ENCODE results near the gene PTPRC. TPM values are rescaled to one million over a fixed set of nuclear protein-coding genes. Genes with fewer than 3 reads are reported as not detected.

The PTPRC gene
- total RNA-seq, 4 donors from 2014 or later, result 7.0 to 40.3 (median 10.0) TPM

DNA sequence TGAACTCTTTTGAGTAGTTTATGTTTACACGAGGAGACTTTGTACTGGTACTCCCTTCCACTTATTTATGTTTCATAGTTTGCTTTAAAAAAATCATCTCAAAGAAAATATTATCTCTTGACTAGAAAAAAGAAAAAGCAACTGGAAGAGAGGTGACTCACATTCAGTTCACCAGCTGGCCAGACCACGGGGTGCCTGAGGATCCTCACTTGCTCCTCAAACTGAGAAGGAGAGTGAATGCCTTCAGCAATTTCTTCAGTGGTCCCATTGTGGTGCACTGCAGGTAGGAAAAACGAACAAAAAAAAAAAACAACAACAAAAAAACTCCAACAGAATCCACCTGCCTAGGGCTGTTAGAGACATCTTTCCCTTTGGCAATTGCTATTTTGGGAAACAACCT, 102.9 kb downstream of the PTPRC start:
- no peaks in the 10 kb centered on the region for H3K4me1 ChIP-seq
- WGBS, result 71% methylated on average over 3 of the region's 3 CpGs
- DNase-seq (ENCODE audit: extremely low spot score), result no peak

DNA sequence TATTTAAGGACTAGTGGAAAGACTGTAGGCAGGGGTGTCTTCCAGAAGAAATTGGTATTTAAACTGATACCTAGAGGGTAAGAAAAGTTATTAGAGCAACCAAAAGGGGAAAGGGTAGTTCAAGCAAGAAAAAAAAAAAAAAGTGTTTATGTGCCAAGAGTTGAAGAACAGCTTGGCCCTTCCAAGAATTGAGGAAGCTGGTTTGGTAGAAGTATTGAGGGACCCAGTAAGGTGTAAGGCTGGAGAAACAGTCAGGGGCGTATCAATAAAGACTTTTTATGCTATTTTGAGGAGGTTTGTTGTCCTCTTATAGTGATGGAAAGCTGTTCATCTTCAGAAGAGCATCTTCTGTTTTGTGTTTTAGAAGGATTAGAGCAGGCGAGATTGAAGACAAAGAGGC, 108.3 kb downstream of the PTPRC start:
- no peaks in the 10 kb centered on the region for H3K4me1 ChIP-seq
- H3K4me3 ChIP-seq, result no peak overlapping the region
- no peak for DNase-seq (ENCODE audit: extremely low spot score)
- no peak overlapping the region for H3K27ac ChIP-seq (replicated peaks in 1 of 4)
- intact Hi-C loops (cut with DNase I), result no loop called here
- no peaks in the 10 kb centered on the region for H3K27me3 ChIP-seq
- TF ChIP-seq POLR2AphosphoS5 (IDR thresholded peaks at IDR 0.05), result no peak
- TF ChIP-seq POLR2A (IDR thresholded peaks at IDR 0.05; ENCODE audit: low read depth), result no peak
- no peak for TF ChIP-seq EP300 (IDR thresholded peaks at IDR 0.05)
- TF ChIP-seq, protein P1, sequence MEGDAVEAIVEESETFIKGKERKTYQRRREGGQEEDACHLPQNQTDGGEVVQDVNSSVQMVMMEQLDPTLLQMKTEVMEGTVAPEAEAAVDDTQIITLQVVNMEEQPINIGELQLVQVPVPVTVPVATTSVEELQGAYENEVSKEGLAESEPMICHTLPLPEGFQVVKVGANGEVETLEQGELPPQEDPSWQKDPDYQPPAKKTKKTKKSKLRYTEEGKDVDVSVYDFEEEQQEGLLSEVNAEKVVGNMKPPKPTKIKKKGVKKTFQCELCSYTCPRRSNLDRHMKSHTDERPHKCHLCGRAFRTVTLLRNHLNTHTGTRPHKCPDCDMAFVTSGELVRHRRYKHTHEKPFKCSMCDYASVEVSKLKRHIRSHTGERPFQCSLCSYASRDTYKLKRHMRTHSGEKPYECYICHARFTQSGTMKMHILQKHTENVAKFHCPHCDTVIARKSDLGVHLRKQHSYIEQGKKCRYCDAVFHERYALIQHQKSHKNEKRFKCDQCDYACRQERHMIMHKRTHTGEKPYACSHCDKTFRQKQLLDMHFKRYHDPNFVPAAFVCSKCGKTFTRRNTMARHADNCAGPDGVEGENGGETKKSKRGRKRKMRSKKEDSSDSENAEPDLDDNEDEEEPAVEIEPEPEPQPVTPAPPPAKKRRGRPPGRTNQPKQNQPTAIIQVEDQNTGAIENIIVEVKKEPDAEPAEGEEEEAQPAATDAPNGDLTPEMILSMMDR (IDR thresholded peaks at IDR 0.05), result no peak
- WGBS, result 93% methylated on average over 2 of the region's 2 CpGs
- H3K36me3 ChIP-seq, result no peaks in the 10 kb centered on the region
- H3K9me3 ChIP-seq, result no peaks in the 10 kb centered on the region

More for the DNA sequence above, 102.9 kb downstream of the PTPRC start:
- Histone ChIP-seq H3K9me3 (no peaks in the 10 kb centered on the region), H3K36me3 (no peaks in the 10 kb centered on the region), H3K4me3 (no peak overlapping the region), H3K27ac (replicated peaks in 1 of 4) (no peak overlapping the region), H3K27me3 (no peaks in the 10 kb centered on the region)
- TF ChIP-seq, protein P1 (IDR thresholded peaks at IDR 0.05), result no peak
- TF ChIP-seq POLR2AphosphoS5 (IDR thresholded peaks at IDR 0.05), result no peak
- TF ChIP-seq EP300 (IDR thresholded peaks at IDR 0.05), result no peak
- TF ChIP-seq POLR2A (IDR thresholded peaks at IDR 0.05; ENCODE audit: low read depth), result no peak
- intact Hi-C loops (cut with DNase I), result no loop called here

- no peaks in the 10 kb centered on the region for H3K27me3 ChIP-seq
- H3K27ac ChIP-seq (replicated peaks in 1 of 4), result no peak overlapping the region
- H3K4me1 ChIP-seq, result no peaks in the 10 kb centered on the region
- 88% methylated on average over 1 of the region's 1 CpG for WGBS
- TF ChIP-seq EP300 (IDR thresholded peaks at IDR 0.05), result no peak
- TF ChIP-seq, protein P1 (IDR thresholded peaks at IDR 0.05), result no peak
- no peak for TF ChIP-seq POLR2A (IDR thresholded peaks at IDR 0.05; ENCODE audit: low read depth)
- TF ChIP-seq POLR2AphosphoS5 (IDR thresholded peaks at IDR 0.05), result no peak
- intact Hi-C loops (cut with DNase I), result no loop called here
- H3K36me3 ChIP-seq, result no peaks in the 10 kb centered on the region
- no peaks in the 10 kb centered on the region for H3K9me3 ChIP-seq
- no peak for DNase-seq (ENCODE audit: extremely low spot score)
- H3K4me3 ChIP-seq, result no peak overlapping the region
Measured at GRCh38 chr1:198749279-198749678, 110.4 kb downstream of the PTPRC start.

DNA sequence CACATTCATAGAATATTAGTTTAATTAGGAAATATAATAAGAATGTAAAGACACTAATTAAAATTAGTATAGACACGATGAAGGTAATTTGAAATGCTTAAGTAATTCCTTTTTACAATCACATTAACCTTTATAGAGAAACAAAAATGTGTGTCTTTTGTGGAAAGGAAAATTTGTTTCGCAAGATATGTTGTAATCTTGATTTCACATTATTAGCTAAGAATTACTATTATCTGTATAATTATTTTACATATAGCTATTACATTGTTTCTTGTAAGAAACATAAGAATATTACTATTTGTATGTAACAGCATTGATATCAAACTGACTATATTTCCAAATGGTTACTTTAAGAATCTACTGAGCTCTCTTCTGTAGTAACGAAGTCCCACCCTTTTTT, 111.2 kb downstream of the PTPRC start:
- intact Hi-C loops (cut with DNase I), result no loop called here
- TF ChIP-seq EP300 (IDR thresholded peaks at IDR 0.05) (no peak), POLR2A (IDR thresholded peaks at IDR 0.05; ENCODE audit: low read depth) (no peak), POLR2AphosphoS5 (IDR thresholded peaks at IDR 0.05) (no peak)
- 89% methylated on average over 3 of the region's 3 CpGs for WGBS
- Histone ChIP-seq H3K36me3 (no peaks in the 10 kb centered on the region), H3K9me3 (no peaks in the 10 kb centered on the region), H3K4me3 (no peak overlapping the region), H3K27ac (replicated peaks in 1 of 4) (no peak overlapping the region), H3K27me3 (no peaks in the 10 kb centered on the region), H3K4me1 (no peaks in the 10 kb centered on the region)
- DNase-seq (ENCODE audit: extremely low spot score), result no peak

GRCh38 chr1:198751741-198752140, 112.9 kb downstream of the PTPRC start:
- H3K9me3 ChIP-seq, result no peaks in the 10 kb centered on the region
- WGBS, result 84% methylated on average over 3 of the region's 3 CpGs
- intact Hi-C loops (cut with DNase I), result no loop called here

More at GRCh38 chr1:198751741-198752140, 112.9 kb downstream of the PTPRC start:
- Histone ChIP-seq H3K36me3 (no peaks in the 10 kb centered on the region), H3K27ac (replicated peaks in 1 of 4) (no peak overlapping the region), H3K4me1 (no peaks in the 10 kb centered on the region), H3K4me3 (no peak overlapping the region), H3K27me3 (no peaks in the 10 kb centered on the region)
- no peak for TF ChIP-seq EP300 (IDR thresholded peaks at IDR 0.05)
- TF ChIP-seq POLR2A (IDR thresholded peaks at IDR 0.05; ENCODE audit: low read depth), result no peak
- TF ChIP-seq, protein P1 (IDR thresholded peaks at IDR 0.05), result no peak
- no peak for TF ChIP-seq POLR2AphosphoS5 (IDR thresholded peaks at IDR 0.05)
- DNase-seq (ENCODE audit: extremely low spot score), result no peak

Measured in esophagus muscularis mucosa (tissue), 4 donors.